Calu3 (cell line): ENCODE results near the gene GPR42. TPM values are rescaled to one million over a fixed set of nuclear protein-coding genes. Genes with fewer than 3 reads are reported as not detected.

Experiments
- BruUV-seq: library from RNA; stranded (reverse); fragments of 400-500 nt; replicated peaks from 2 replicates; lab custom pipeline; 2021; lab: Mats Ljungman, UMichigan
- CTCF ChIA-PET: fragments of 300-600 bp; sonication (Branson Sonifier 250); formaldehyde crosslinking; loops from one replicate; lab custom pipeline; 2022; ENCODE audit warnings: antibody characterized with exemption; lab: Charles Lee
- DNase-seq: peaks from one replicate; pipeline ENCODE4 v3.0.0; 2022
- H3K27ac Mint-ChIP-seq: one replicate; pipeline ENCODE4 v1.8.0; 2022; ENCODE audit warnings: mixed read lengths; ENCODE audit not compliant: unreplicated experiment
- H3K27me3 Mint-ChIP-seq: one replicate; pipeline ENCODE4 v1.8.0; 2022; ENCODE audit warnings: mixed read lengths; ENCODE audit not compliant: unreplicated experiment
- H3K36me3 Mint-ChIP-seq: one replicate; pipeline ENCODE4 v1.8.0; 2022; ENCODE audit warnings: mild to moderate bottlenecking, moderate library complexity, mixed read lengths; ENCODE audit not compliant: insufficient read depth, unreplicated experiment
- H3K4me1 Mint-ChIP-seq: one replicate; pipeline ENCODE4 v1.8.0; 2022; ENCODE audit warnings: mild to moderate bottlenecking, low read depth, mixed read lengths; ENCODE audit not compliant: unreplicated experiment
- H3K4me3 Mint-ChIP-seq: one replicate; pipeline ENCODE4 v1.8.0; 2022; ENCODE audit warnings: mild to moderate bottlenecking, low read depth, moderate library complexity, mixed read lengths; ENCODE audit not compliant: unreplicated experiment
- H3K9me3 Mint-ChIP-seq: one replicate; pipeline ENCODE4 v1.8.0; 2022; ENCODE audit warnings: low read depth, mixed read lengths; ENCODE audit not compliant: unreplicated experiment
- intact Hi-C: fragments of 100-400 bp; cut with micrococcal nuclease; formaldehyde crosslinking; loops from one replicate; pipeline ENCODE4 v1.10.0; 2022; ENCODE audit not compliant: unreplicated experiment
- total RNA-seq: library from RNA; stranded (reverse); gene quantifications from 2 replicates; pipeline ENCODE4 v1.2.3, GENCODE V29; 2022
- TF ChIP-seq, protein P1 (sequence below): fragments of 200-600 bp; IDR thresholded peaks from one replicate; pipeline ENCODE4 v1.8.0; 2022; ENCODE audit warnings: antibody characterized with exemption; ENCODE audit not compliant: unreplicated experiment

GPR42 gene
- total RNA-seq, 1 experiment from 2014 or later, result not detected

DNA sequence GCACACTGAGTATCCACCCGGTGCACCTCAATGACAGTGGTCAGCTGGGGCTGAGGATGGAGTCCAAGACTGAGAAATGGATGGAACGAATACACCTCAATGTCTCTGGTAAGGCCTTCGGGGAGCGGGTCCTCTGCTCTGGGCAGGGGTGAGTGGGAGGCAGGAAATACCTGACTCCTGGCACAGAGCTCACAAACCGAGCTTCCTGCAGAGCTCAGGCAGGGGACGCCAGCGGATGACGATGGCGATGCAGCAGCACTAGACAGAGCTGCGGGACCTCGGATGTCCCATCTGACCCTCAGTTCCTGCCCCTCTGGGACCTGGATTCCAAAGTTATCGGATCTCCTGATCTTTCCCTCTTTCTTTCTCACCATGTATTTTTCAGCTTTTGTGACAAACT is 38.1 kb upstream of the GPR42 start:
- Mint-ChIP-seq H3K4me1 (no peaks in the 10 kb centered on the region), H3K9me3 (no peaks in the 10 kb centered on the region)
- CTCF ChIA-PET, result interaction anchor here (0.6 kb wide), 1 partner anchor 32 kb away, joined by 7 read pairs; no protein-coding TSS in a partner anchor

DNA sequence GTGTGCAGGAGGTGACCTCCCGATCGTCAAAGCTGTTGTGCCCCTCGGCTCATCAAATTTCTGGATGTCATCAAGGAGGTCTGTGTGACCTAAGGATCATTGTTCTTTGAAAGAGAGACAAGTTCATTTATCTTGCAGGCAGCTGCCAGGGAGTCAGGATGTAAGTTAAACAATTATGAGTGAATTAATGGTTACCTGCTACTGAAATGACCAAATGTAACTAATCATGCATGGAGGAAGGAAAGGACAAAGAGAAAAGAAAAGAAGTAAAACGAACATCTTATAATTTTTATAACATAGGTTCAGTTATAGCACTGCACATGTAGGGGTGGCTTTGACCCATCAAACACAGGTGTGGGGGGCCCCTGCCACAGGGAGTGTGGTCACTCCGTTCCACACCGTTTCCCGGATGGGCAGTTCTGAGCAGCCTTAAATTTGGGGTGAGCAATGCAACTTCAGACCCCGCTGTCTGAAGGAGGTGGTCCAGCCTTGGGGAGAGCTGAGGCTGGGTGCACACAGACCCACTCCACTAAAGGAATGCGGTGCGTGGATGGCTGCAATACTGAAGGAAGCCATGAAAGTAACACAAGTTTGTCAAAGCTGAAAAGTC is 36.6 kb upstream of the GPR42 start:
- CTCF ChIA-PET, result no interaction called here
- TF ChIP-seq, protein P1, sequence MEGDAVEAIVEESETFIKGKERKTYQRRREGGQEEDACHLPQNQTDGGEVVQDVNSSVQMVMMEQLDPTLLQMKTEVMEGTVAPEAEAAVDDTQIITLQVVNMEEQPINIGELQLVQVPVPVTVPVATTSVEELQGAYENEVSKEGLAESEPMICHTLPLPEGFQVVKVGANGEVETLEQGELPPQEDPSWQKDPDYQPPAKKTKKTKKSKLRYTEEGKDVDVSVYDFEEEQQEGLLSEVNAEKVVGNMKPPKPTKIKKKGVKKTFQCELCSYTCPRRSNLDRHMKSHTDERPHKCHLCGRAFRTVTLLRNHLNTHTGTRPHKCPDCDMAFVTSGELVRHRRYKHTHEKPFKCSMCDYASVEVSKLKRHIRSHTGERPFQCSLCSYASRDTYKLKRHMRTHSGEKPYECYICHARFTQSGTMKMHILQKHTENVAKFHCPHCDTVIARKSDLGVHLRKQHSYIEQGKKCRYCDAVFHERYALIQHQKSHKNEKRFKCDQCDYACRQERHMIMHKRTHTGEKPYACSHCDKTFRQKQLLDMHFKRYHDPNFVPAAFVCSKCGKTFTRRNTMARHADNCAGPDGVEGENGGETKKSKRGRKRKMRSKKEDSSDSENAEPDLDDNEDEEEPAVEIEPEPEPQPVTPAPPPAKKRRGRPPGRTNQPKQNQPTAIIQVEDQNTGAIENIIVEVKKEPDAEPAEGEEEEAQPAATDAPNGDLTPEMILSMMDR, result no peak
- intact Hi-C loops, result no loop called here

More for the DNA sequence above, 38.1 kb upstream of the GPR42 start:
- intact Hi-C loops, result no loop called here
- no peak for DNase-seq
- TF ChIP-seq, protein P1, result no peak
- H3K27ac Mint-ChIP-seq, result no peak overlapping the region
- H3K36me3 Mint-ChIP-seq, result no peaks in the 10 kb centered on the region
- H3K4me3 Mint-ChIP-seq, result no peak overlapping the region
- BruUV-seq, result no TSS peak
- peaks cover 9% of the 10 kb centered on the region for H3K27me3 Mint-ChIP-seq

DNA sequence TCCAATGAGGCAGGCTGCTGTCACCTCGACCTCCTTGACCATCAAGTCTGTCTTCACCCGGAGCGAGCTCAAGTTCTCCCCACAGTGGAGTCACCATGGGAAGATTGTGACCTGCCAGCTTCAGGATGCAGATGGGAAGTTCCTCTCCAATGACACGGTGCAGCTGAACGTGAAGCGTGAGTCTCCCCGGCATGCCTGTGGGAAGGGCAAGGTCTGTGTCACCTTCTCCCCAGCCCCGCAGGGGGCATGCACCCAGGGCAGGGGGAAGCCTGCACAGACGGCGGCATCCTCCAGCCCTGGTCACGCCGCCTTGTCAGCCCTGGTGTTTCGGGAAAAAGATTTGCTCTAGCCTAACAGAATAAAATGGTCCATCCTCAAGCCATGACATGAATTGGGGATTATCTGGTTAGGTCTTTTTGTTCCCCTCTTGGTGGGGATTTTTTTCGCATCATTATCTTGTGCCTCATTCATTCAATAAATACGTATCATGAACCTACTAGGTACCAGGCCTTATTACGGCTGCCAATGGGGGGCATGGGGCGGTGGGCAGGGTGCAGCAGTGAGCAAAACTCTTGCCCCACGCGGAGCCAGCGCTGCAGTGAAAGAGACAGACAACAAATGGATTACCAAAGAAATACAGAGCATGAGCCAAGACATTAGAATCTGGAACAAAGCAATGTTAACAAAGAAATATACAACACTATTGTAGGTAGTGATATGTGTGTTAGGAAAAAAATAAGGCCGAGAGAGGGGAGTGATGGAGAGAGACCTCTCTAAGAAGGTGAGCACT is 34.5 kb upstream of the GPR42 start:
- BruUV-seq, result no TSS peak
- no peaks in the 10 kb centered on the region for H3K4me1 Mint-ChIP-seq
- TF ChIP-seq, protein P1, result no peak
- intact Hi-C loops, result no loop called here
- H3K9me3 Mint-ChIP-seq, result no peaks in the 10 kb centered on the region
- no peak overlapping the region for H3K4me3 Mint-ChIP-seq
- peaks cover 14% of the 10 kb centered on the region for H3K27me3 Mint-ChIP-seq
- CTCF ChIA-PET, result no interaction called here
- H3K36me3 Mint-ChIP-seq, result no peaks in the 10 kb centered on the region
- no peak overlapping the region for H3K27ac Mint-ChIP-seq
- DNase-seq, result no peak

More for the DNA sequence above, 36.6 kb upstream of the GPR42 start:
- no TSS peak for BruUV-seq
- no peaks in the 10 kb centered on the region for H3K4me1 Mint-ChIP-seq
- H3K36me3 Mint-ChIP-seq, result no peaks in the 10 kb centered on the region
- no peak overlapping the region for H3K27ac Mint-ChIP-seq
- H3K9me3 Mint-ChIP-seq, result no peaks in the 10 kb centered on the region
- H3K27me3 Mint-ChIP-seq, result peaks cover 14% of the 10 kb centered on the region
- no peak overlapping the region for H3K4me3 Mint-ChIP-seq
- DNase-seq, result no peak

DNA sequence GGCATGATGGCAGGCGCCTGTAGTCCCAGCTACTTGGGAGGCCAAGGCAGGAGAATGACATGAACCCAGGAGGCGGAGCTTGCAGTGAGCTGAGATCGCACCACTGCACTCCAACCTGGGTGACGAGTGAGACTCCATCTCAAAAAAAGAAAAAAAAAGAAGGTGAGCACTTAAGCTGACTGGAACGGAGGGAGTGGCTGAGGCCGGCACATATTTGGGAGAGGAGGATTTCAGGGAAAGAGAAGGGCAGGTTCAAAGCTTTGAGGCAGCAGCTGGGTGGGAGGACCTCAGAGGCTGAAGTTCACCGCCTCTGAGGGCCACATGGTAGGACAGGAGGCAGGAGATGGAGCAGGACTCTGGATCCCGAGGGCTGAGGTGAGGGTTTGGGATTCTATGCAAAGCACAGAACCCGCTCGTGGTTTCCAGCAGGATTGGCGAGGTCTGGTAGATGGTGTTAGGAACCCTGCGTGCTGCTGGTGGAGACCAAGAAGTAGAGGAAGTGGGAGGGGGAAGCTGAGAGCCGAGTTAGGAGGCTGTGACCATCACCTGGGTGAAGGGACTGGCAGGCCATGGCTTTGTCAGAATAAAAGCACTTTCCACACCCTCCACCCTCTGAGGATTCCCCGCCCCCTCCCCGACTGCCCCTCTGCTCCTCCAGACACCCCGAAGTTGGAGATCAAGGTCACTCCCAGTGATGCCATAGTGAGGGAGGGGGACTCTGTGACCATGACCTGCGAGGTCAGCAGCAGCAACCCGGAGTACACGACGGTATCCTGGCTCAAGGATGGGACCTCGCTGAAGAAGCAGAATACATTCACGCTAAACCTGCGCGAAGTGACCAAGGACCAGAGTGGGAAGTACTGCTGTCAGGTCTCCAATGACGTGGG is 33.5 kb upstream of the GPR42 start:
- no peak overlapping the region for H3K27ac Mint-ChIP-seq

More for the DNA sequence above, 33.5 kb upstream of the GPR42 start:
- no TSS peak for BruUV-seq
- H3K27me3 Mint-ChIP-seq, result peaks cover 24% of the 10 kb centered on the region
- no peaks in the 10 kb centered on the region for H3K4me1 Mint-ChIP-seq
- no peaks in the 10 kb centered on the region for H3K9me3 Mint-ChIP-seq
- CTCF ChIA-PET, result interaction anchor here (0.6 kb wide), 1 partner anchor 244 kb away, joined by 4 read pairs; no protein-coding TSS in a partner anchor
- no peaks in the 10 kb centered on the region for H3K36me3 Mint-ChIP-seq
- no peak overlapping the region for H3K4me3 Mint-ChIP-seq
- no peak for DNase-seq
- TF ChIP-seq, protein P1, result no peak
- intact Hi-C loops, result no loop called here
